Stimulated activated CD4-positive, alpha-beta T cell treated with anti-CD3 and anti-CD28 coated beads, Interleukin-2, amount 100 ng/mL, for 4 hours (primary cell): Measurements from ENCODE around the gene CCSER1.
"Not testable (repeated sequence)": the region's sequence is repeated elsewhere in the genome, so short reads cannot be mapped to it uniquely, and the experiment has no call there.

Source experiments
- DNase-seq: peaks from one replicate; pipeline ENCODE4 v3.0.0-alpha.2; 2020; ENCODE audit warnings: low read depth

Gene CCSER1

DNA sequence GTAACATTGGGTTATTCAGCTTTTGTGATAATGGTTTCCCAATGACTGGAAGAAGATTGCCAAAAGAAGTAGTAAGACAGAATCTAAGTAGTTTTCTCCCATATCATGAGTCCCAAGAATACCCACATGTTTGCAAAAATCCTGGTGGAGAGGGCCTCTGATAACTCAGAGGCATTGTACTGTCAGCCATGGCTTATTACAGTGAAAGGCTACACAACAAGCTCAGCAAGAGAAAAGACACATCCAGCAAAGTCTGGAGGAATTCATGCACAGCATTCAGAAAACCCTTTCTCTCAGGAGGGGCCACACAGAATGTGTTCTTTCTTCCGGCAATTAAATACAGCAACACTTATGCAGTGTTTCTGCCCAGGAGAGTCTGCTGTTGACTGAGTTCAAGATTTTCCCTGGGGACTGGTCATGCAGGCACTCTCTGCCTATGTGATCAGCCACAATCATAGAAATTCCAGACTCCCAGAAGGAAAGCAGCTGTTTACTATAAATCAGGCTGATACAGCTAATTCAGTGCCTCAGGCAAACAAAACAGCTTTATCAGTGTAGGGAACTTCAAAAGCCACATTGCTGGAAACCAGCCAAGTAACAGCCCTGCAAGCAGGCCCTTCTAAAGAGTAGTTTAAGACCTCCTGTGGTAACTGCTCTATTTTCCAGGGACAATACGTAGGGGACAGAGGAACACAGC lies 937.1 kb downstream of the CCSER1 start:
- DNase-seq = no peak

DNA sequence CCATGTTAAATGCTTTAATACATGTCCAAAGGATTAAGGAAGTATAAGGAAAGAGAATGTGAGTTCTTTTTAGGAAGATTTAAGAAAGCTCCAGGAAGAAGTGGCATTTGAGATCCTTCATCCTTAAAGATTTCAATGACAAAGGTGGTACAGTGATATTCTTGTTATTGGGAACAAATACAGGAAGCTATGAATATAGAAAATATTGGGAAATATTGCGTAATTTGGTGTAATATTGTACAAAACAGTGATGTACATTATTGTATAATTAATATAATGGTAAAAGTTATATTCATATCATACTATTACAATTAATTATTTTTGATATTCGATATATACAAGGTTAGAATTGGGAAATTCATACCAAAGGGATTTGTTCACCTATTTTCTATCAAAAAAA lies 937.9 kb downstream of the CCSER1 start:
- DNase-seq = no peak

- DNase-seq = no peak
Measured at GRCh38 chr4:91070736-91071135, 943.5 kb downstream of the CCSER1 start.

DNA sequence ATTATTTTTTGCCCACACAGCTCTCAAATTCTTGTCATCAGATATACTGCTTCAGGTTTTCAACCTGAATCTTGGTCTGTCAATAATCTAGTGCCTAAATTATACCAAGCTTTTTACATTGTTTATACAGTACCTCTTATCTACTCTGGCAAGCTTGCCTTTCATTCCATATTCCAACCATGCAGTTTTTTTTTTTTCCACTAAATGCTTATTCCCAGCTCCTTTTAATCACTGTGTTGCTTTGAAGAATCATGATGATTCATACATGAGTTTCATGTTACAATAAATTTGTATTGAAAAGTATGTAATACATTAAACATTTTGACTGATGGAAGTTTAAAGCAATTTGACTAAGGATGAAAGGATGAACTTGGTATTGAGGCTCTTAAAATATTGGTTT lies 949.0 kb downstream of the CCSER1 start:
- DNase-seq = no peak

GRCh38 chr4:91085961-91086360 lies 958.8 kb downstream of the CCSER1 start:
- no peak for DNase-seq

DNA sequence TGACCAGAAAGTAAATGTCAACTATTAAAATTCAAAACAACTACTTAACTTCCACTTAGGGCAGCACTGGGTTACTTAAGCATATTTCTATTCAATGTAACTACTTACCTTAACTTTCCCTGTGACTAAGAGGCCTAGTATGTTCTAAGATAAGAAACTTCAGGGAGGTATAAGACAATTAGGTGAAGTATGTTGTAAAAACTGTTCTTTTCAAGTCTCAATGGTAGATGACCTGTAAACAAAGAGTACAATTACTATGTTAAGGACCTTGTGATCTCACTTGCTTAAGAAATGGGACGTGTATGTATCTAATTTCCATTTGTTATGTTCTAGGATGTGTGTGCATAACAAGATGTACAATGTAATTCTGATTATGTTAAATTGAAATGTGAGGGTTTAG lies 960.5 kb downstream of the CCSER1 start:
- DNase-seq = no peak

- no peak for DNase-seq
Measured at GRCh38 chr4:91089178-91089577, 962.0 kb downstream of the CCSER1 start.

- DNase-seq = no peak
Measured at GRCh38 chr4:91092398-91092980, 965.3 kb downstream of the CCSER1 start.

DNA sequence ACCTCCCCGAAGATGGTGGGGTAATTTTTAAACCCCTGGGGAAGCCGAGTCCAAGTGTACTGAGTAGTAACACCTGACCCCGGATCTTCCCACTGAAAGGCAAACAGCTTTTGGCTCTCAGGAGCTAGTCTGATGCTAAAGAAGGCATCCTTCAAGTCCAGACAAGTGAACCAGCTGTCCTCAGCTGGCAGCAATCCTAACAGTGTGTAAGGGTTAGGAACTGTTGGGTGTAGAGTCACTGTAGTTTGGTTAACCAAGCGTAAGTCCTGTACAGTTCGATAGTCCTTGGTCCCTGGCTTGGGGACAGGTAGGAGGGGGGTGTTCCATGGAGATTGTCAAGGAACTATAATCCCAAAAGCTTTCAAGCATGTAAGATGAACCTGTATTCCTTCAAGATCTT lies 967.0 kb downstream of the CCSER1 start:
- DNase-seq = not testable (repeated sequence)

DNA sequence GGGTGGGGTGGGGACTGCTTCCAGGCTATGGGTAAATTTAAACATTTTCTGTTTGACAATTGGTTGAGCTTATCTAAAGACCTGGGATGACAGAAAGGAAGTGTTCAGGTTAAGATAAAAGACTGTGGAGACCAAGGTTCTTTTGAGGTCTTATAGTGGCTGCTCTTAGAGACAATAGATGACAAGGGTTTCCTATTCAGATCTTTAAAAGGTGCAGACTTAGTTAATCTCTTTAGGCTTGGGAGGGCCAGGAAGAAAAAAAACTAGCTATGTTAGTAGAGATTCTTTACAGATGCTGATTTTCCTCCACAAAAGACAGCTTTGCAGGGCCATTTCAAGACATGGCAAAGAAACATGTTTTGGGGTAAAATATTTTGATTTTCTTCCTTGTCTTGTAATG lies 972.5 kb downstream of the CCSER1 start:
- no peak for DNase-seq

- DNase-seq = no peak
Measured at GRCh38 chr4:91108751-91109150, 981.6 kb downstream of the CCSER1 start.

- no peak for DNase-seq
Measured at GRCh38 chr4:91111556-91111955, 984.4 kb downstream of the CCSER1 start.

DNA sequence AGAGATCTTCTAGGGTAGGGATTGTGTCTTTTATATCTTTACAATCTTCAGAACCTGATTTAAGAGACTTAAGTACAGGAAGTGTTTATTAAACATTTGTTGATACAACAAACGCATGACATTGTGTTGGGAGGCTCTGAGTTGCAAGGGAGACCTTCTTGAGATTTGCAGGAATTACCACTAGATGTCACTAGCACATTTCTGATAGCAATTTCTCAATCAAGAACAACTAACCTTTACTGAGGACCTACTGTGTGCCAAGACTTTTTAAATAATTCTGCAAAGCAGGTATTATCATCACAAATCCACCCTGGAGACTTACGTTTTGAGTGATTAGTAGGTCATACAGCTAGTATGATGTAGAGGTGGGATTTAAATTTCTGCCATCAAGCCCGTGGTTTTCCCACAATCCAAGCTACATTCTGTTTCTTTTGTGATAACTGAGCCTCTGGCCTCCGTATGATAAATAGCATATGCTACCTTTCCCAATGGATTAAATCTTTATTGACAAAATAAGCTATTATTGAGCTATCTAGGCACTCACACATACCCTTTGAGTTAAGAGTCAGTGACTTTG lies 986.0 kb downstream of the CCSER1 start:
- DNase-seq = no peak

GRCh38 chr4:91114386-91114785 lies 987.2 kb downstream of the CCSER1 start:
- no peak for DNase-seq

- no peak for DNase-seq
Measured at GRCh38 chr4:91116861-91117260, 989.7 kb downstream of the CCSER1 start.

DNA sequence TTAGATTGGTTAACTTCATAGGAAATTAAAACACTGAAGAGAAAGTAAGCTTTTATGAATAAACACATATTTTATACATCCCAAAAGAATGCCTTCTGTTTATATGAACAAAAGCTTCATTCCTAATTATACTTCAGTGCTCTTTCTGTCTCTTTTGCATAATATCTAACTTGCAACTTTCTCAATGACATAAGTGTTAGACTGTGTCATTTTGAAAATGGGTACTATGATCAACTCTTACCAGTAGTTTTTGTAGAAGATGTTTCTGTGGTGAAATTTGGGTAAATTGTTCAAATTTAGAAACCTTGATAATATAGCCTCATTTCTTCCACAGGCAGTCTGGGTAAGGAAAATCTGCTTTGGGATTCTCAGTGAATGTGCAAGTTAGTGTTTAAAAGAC lies 991.4 kb downstream of the CCSER1 start:
- DNase-seq = no peak

DNA sequence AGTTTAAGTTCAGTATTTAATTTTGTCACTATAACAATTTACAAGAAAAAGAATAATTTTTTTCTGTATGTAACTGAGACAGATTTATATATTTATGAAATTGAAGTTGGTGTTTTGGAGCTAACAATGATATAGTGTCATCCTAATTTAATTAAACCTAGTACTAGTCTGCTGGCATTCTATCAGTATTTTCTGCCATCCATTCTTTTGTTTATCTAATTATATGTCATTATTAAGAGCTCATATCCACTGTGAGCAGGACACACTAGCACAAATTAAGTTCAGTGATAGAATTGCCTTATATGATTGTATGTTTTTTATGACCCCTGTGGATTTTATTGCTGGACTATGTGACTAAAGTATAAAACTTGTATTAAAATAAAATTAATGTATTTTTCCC lies 996.5 kb downstream of the CCSER1 start:
- DNase-seq = no peak

- no peak for DNase-seq
Measured at GRCh38 chr4:91127192-91127591, 1000.0 kb downstream of the CCSER1 start.

DNA sequence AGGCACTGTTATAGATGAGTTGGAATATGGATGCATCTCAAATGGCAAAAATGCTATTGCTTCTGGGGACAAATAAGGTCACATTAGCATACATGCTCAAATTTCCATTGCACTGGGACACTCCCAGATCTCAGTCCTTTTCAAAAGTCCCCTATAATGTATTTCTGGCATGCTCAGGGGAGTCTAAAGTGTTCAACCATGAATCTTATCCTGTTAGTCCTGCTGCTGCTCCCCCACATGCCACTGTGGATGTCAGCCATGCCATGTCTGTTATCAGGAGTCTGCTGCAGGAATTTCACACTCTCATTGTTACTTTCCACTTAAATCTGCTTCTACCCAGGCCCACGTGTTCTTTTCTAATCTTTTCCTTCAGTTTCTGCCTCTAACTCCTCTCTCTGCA lies 1000.6 kb downstream of the CCSER1 start:
- no peak for DNase-seq

GRCh38 chr4:91128519-91128918 lies 1001.3 kb downstream of the CCSER1 start:
- DNase-seq = no peak

GRCh38 chr4:91147067-91147466 lies 1019.9 kb downstream of the CCSER1 start:
- DNase-seq = no peak

GRCh38 chr4:91154041-91154440 lies 1026.8 kb downstream of the CCSER1 start:
- DNase-seq = not testable (repeated sequence)

GRCh38 chr4:91167864-91168653 lies 1040.9 kb downstream of the CCSER1 start:
- not testable (repeated sequence) for DNase-seq
